Tibial nerve (tissue), 4 donors: ENCODE results near the gene GNB1L. TPM values are rescaled to one million over a fixed set of nuclear protein-coding genes. Genes with fewer than 3 reads are reported as not detected.

Experiments used
- DNase-seq, 2 donors: peaks; one replicate each; pipeline ENCODE4 v3.0.0-alpha.2; 2019; ENCODE audit warnings: low spot score in 2 of 2
- H3K27ac ChIP-seq, 4 donors: fragments of 200-600 bp; sonication (generic) in 3 of 4; one replicate each; pipeline ENCODE4 v1.5.1; 2017 to 2019; ENCODE audit warnings: mild to moderate bottlenecking in 1 of 4
- H3K27me3 ChIP-seq, 2 donors: fragments of 200-600 bp; sonication (generic) in 1 of 2; one replicate each; pipeline versions ENCODE4 v1.5.1 to v1.6.0; 2017 to 2019
- H3K36me3 ChIP-seq, 3 donors: fragments of 200-600 bp; sonication (generic); one replicate each; pipeline ENCODE4 v1.5.1; 2018 to 2019
- H3K4me1 ChIP-seq, 4 donors: fragments of 200-600 bp; sonication (generic) in 3 of 4; one replicate each; pipeline ENCODE4 v1.5.1; 2017 to 2019
- H3K4me3 ChIP-seq, 4 donors: fragments of 200-600 bp; sonication (generic) in 3 of 4; one replicate each; pipeline ENCODE4 v1.5.1; 2017 to 2019; ENCODE audit warnings: mild to moderate bottlenecking in 1 of 4, moderate library complexity in 1 of 4
- H3K9me3 ChIP-seq, 4 donors: fragments of 200-600 bp; sonication (generic) in 3 of 4; one replicate each; pipeline ENCODE4 v1.5.1; 2017 to 2019
- EP300 ChIP-seq, 2 donors: sonication (generic); formaldehyde crosslinking; IDR thresholded peaks; one replicate each; pipeline ENCODE4 v1.6.1; 2017; ENCODE audit warnings: antibody characterized with exemption in 2 of 2, mild to moderate bottlenecking in 1 of 2
- POLR2A ChIP-seq, 2 donors: fragments of 450-650 bp; IDR thresholded peaks; one replicate each; pipeline ENCODE4 v1.6.1; 2017; ENCODE audit warnings: antibody characterized with exemption in 2 of 2, mild to moderate bottlenecking in 2 of 2, moderate library complexity in 2 of 2
- WGBS, 2 donors: methylation state at CpG; one replicate each; pipeline ENCODE4 v1.1.5; 2018; 5-methylcytosine and 5-hydroxymethylcytosine counted together
- total RNA-seq, 4 donors: library from RNA; depleted of rRNA; stranded (reverse); fragments of >200 nt; gene quantifications; one replicate each; pipeline ENCODE4 v1.1.0, GENCODE V29; 2016
- TF ChIP-seq, protein P1 (sequence below), 5 experiments: fragments of 200-600 bp in 3 of 5; fragments of 450-650 bp in 2 of 5; sonication (generic) in 3 of 5; IDR thresholded peaks; one replicate each; pipeline ENCODE4 v1.5.1; 2016 to 2019; ENCODE audit warnings: antibody characterized with exemption in 5 of 5, mild to moderate bottlenecking in 3 of 5, moderate library complexity in 2 of 5

GNB1L gene
- total RNA-seq, 4 donors from 2014 or later = 2.9 to 8.1 (median 6.3) TPM

DNA sequence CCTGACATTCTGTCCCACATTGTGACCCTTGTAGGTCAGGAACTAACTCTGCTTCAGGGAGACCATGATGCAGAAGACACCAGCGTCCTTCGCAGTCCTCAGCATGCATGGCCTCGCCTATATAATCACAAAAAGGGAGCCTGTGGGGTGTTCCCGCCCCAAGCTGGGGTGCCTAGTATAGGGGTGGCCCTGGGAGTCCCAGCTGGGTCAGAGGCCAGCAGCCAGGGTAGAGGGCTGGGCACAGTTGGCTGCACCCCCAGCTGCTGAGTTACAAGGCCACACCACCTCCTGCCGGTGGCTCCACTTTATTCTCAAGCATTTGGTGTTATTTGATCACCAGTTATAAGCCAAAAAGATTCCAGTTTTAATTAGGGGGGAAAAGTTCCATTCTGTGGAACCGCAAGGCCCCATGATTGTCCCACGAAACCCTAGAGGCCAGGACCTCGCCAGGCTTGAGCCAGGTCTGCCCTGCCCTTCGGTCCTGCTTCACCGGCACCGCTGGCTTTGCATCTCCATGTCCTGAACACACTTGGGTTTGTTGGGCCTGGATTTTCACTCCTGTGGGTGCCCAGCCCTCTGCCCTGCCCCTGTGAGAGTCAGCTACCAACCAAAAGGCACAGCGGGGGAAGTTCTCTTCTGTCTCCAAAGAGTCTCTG is 15.0 kb upstream of the GNB1L start:
- H3K36me3 ChIP-seq = peaks cover 0 to 6% (median 0%) of the 10 kb centered on the region in 3 donors
- H3K9me3 ChIP-seq = no peaks in the 10 kb centered on the region
- no peaks in the 10 kb centered on the region for H3K27me3 ChIP-seq
- WGBS, 2 donors = 62 to 81% methylated on average over 8 to 10 of the region's 12 CpGs
- peak in 1 of 2 donors; percentile 10 for DNase-seq
- H3K4me1 ChIP-seq = peaks cover 0 to 65% (median 19%) of the 10 kb centered on the region in 4 donors
- TF ChIP-seq POLR2A (IDR thresholded peaks at IDR 0.05) (no peak), EP300 (IDR thresholded peaks at IDR 0.05) (no peak)
- TF ChIP-seq, protein P1, sequence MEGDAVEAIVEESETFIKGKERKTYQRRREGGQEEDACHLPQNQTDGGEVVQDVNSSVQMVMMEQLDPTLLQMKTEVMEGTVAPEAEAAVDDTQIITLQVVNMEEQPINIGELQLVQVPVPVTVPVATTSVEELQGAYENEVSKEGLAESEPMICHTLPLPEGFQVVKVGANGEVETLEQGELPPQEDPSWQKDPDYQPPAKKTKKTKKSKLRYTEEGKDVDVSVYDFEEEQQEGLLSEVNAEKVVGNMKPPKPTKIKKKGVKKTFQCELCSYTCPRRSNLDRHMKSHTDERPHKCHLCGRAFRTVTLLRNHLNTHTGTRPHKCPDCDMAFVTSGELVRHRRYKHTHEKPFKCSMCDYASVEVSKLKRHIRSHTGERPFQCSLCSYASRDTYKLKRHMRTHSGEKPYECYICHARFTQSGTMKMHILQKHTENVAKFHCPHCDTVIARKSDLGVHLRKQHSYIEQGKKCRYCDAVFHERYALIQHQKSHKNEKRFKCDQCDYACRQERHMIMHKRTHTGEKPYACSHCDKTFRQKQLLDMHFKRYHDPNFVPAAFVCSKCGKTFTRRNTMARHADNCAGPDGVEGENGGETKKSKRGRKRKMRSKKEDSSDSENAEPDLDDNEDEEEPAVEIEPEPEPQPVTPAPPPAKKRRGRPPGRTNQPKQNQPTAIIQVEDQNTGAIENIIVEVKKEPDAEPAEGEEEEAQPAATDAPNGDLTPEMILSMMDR (IDR thresholded peaks at IDR 0.05) = peak in 1 of 5 experiments; percentile 6
- no peak overlapping the region for H3K4me3 ChIP-seq
- peak overlapping the region; percentile 55 to 80 (median 76) for H3K27ac ChIP-seq

DNA sequence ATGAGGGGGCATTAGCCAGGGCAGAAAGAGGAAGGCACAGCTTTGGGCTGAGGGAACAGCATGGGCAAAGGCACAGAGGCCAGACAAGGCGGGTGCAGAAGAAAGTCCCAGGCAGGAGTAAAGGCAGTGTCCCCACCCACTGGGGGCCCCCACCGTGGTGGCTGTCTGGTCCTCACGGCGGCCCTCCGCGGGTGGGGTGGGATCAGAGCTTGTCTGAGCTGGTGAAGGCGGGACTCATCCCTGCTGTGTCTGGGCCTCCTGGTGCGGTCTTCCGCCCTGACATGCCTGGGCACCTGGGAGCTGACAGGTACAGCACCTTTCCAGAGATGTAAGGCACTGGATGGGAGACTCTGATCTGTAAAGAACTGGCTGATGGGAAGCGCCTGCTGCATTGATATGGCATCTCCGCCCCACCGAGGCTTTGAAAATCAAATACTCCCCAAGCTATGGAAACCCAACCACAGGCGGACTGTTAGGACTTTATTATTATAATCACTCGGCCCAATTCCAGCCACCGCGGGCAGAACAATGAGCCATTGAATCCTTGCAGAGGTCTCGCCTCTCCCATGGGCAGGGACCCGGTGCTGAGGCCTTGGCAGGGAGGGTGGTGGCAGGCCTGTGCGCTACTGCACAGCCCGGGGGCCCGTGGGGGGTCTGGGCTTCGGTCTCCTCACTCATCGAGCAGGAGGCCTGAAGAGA is 14.2 kb upstream of the GNB1L start:
- H3K9me3 ChIP-seq = no peaks in the 10 kb centered on the region
- 41 to 51% methylated on average over 17 to 20 of the region's 23 CpGs for WGBS, 2 donors
- no peak overlapping the region for H3K4me3 ChIP-seq
- H3K4me1 ChIP-seq = peaks cover 0 to 58% (median 15%) of the 10 kb centered on the region in 4 donors
- no peaks in the 10 kb centered on the region for H3K27me3 ChIP-seq
- peak overlapping the region; percentile 55 to 80 (median 76) for H3K27ac ChIP-seq
- DNase-seq = peak; percentile 47 to 51
- TF ChIP-seq, protein P1 (IDR thresholded peaks at IDR 0.05) = no peak
- peak in 1 of 2 donors; percentile 38 for TF ChIP-seq EP300 (IDR thresholded peaks at IDR 0.05)
- no peaks in the 10 kb centered on the region for H3K36me3 ChIP-seq

DNA sequence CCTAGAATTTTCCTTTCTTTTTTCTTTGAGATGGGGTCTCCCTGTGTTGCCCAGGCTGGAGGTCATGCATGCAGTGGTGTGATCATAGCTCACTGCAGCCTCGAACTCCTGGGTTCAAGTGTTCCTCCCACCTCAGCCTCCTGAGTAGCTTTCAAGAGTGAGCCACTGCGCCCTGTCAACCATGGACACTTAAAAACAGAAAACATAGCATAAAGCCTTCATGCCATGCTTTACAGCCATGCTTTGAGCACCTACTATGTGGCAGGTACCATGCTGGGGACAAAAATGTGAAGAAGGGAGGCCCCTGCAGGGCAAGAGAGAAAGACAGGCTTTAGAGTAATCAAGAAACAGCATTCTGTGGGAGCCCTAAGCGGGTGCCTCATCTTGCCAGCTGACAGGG is 13.7 kb upstream of the GNB1L start:
- H3K4me3 ChIP-seq = no peak overlapping the region
- peak overlapping the region in 3 of 4 donors; percentile 55 to 79 (median 76) for H3K27ac ChIP-seq
- H3K27me3 ChIP-seq = no peaks in the 10 kb centered on the region
- DNase-seq = peak in 1 of 2 donors; percentile 4
- no peaks in the 10 kb centered on the region for H3K36me3 ChIP-seq
- TF ChIP-seq EP300 (IDR thresholded peaks at IDR 0.05) = no peak
- TF ChIP-seq, protein P1 (IDR thresholded peaks at IDR 0.05) = no peak
- H3K9me3 ChIP-seq = no peaks in the 10 kb centered on the region
- 77 to 86% methylated on average over 3 of the region's 3 CpGs for WGBS, 2 donors
- peaks cover 0 to 52% (median 11%) of the 10 kb centered on the region in 4 donors for H3K4me1 ChIP-seq

DNA sequence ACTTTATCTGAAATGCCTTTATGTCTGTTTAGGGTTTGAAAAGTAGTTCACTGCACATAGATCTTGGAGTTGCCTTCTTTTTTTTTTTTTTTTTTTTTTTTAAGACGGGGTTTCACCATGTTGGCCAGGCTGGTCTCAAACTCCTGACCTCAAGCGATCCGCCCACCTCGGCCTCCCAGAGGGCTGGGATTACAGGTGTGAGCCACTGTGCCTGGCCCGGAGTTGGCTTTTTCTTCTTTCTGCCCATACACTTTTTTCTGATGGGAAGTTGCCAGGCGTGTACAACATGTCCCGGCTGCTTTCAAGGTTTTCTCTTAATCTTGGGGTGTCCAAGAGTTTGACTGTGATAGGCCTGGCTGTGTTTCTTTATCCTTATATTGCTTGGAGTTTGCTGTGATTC is 12.9 kb upstream of the GNB1L start:
- TF ChIP-seq, protein P1 (IDR thresholded peaks at IDR 0.05) = no peak
- H3K4me1 ChIP-seq = peaks cover 0 to 47% (median 8%) of the 10 kb centered on the region in 4 donors
- no peaks in the 10 kb centered on the region for H3K9me3 ChIP-seq
- DNase-seq = peak in 1 of 2 donors; percentile 3
- no peak overlapping the region for H3K27ac ChIP-seq
- no peaks in the 10 kb centered on the region for H3K27me3 ChIP-seq
- no peak overlapping the region for H3K4me3 ChIP-seq
- WGBS, 2 donors = 89 to 94% methylated on average over 7 of the region's 7 CpGs
- H3K36me3 ChIP-seq = no peaks in the 10 kb centered on the region

DNA sequence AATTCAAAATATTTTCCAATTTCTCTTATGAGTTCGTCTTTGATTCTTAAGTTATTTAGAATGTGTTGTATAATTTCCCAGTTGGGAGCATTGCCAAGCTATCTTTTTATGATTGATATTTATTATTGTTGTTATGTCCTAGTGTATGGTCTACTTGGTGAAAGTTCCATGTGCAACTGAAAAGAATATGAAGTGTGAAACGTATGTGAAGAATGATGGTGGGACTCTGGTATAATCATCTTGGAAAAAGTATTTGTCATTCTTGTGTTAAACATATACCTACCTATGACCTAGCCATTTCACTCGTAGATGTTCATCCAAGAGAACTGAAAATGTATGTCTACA is 12.0 kb upstream of the GNB1L start:
- H3K27ac ChIP-seq = no peak overlapping the region
- DNase-seq = no peak
- no peaks in the 10 kb centered on the region for H3K9me3 ChIP-seq
- no peak overlapping the region for H3K4me3 ChIP-seq
- H3K27me3 ChIP-seq = no peaks in the 10 kb centered on the region
- peaks cover 0 to 44% (median 8%) of the 10 kb centered on the region in 4 donors for H3K4me1 ChIP-seq
- TF ChIP-seq EP300 (IDR thresholded peaks at IDR 0.05) (no peak), POLR2A (IDR thresholded peaks at IDR 0.05) (no peak)
- TF ChIP-seq, protein P1 (IDR thresholded peaks at IDR 0.05) = no peak
- H3K36me3 ChIP-seq = no peaks in the 10 kb centered on the region
- 93 to 94% methylated on average over 3 of the region's 3 CpGs for WGBS, 2 donors
